Erythroblast (primary cell): Measurements from ENCODE around the gene TENM4.

Experiments
- GATA1 ChIP-seq: IDR thresholded peaks from 2 replicates; pipeline ENCODE4 v1.6.1; 2011; ENCODE audit warnings: low read depth, mild to moderate bottlenecking, control low read depth, low read length, moderate library complexity
- POLR2A ChIP-seq: IDR thresholded peaks from 2 replicates; pipeline ENCODE4 v1.6.1; 2011; ENCODE audit warnings: mild to moderate bottlenecking, low read length

DNA sequence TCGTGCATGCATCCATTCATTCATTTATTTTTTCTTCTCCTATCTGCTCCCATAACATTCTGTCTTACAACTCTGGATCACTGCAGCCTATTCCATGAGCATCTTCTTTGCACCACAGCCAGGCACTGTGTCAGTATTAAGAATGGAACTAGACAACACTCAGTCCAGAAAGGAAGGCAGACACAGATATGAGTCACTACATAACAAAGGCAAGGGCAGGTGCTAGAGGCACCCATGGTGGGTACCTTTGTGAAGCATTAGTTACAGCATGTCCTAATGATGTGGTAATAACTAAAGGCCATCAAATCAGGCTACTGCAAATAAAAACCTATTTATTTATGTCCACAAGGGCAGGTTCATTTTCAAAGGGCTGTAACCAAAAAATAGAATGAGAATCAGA, 28.1 kb downstream of the TENM4 start:
- TF ChIP-seq POLR2A (no peak), GATA1 (no peak)
